Endodermal cell (in vitro differentiated cells): ENCODE data around the gene FANCL. TPM values are rescaled to one million over a fixed set of nuclear protein-coding genes. Genes with fewer than 3 reads are reported as not detected.
A peak's percentile ranks its signal among the peaks of the same experiment; 100 is the strongest.
"Not testable (repeated sequence)": the region's sequence is repeated elsewhere in the genome, so short reads cannot be mapped to it uniquely, and the experiment has no call there.

Experiments
- DNase-seq: peaks from one replicate; pipeline ENCODE4 v3.0.0-alpha.2; 2017
- H3K27ac ChIP-seq: 2 replicates; pipeline ENCODE4 v1.5.1; 2013; ENCODE audit warnings: mild to moderate bottlenecking, low read depth, low read length, moderate library complexity
- H3K27me3 ChIP-seq: 2 replicates; pipeline ENCODE4 v1.6.1; 2013; ENCODE audit warnings: mild to moderate bottlenecking, low read length, moderate library complexity; ENCODE audit not compliant: insufficient read depth, control insufficient read depth, poor library complexity, severe bottlenecking
- H3K36me3 ChIP-seq: 2 replicates; pipeline ENCODE4 v1.7.0; 2013; ENCODE audit warnings: mild to moderate bottlenecking, low read length, moderate library complexity; ENCODE audit not compliant: control insufficient read depth, insufficient read depth
- H3K4me1 ChIP-seq: one replicate; pipeline ENCODE4 v1.7.0; 2013; ENCODE audit warnings: low read length; ENCODE audit not compliant: control insufficient read depth, insufficient read depth
- H3K4me3 ChIP-seq: 2 replicates; pipeline ENCODE4 v1.5.1; 2013; ENCODE audit warnings: mild to moderate bottlenecking, low read length, moderate library complexity
- H3K9ac ChIP-seq: 2 replicates; pipeline ENCODE4 v1.6.1; 2013; ENCODE audit warnings: mild to moderate bottlenecking, low read length, moderate library complexity; ENCODE audit not compliant: poor library complexity, severe bottlenecking; ENCODE audit errors: extremely low read depth
- H3K9me3 ChIP-seq: 2 replicates; pipeline ENCODE4 v1.6.1; 2013; ENCODE audit warnings: mild to moderate bottlenecking, low read length, moderate library complexity; ENCODE audit not compliant: control insufficient read depth
- H3K27ac Mint-ChIP-seq: 2 replicates; pipeline ENCODE4 v1.8.0; 2020; ENCODE audit warnings: mixed read lengths
- H3K27me3 Mint-ChIP-seq: 2 replicates; pipeline ENCODE4 v1.8.0; 2021; ENCODE audit warnings: mild to moderate bottlenecking, mixed read lengths; ENCODE audit not compliant: insufficient read depth
- H3K36me3 Mint-ChIP-seq: 2 replicates; pipeline ENCODE4 v1.8.0; 2020; ENCODE audit warnings: low read depth, mixed read lengths
- H3K4me1 Mint-ChIP-seq: 2 replicates; pipeline ENCODE4 v1.8.0; 2020; ENCODE audit warnings: mixed read lengths
- H3K4me3 Mint-ChIP-seq: 2 replicates; pipeline ENCODE4 v1.8.0; 2020; ENCODE audit warnings: mild to moderate bottlenecking, moderate library complexity, mixed read lengths
- H3K9me3 Mint-ChIP-seq: 2 replicates; pipeline ENCODE4 v1.8.0; 2020; ENCODE audit warnings: mild to moderate bottlenecking, mixed read lengths
- WGBS, 2 experiments: methylation state at CpG; one replicate each; pipeline versions ENCODE4 v1.1.5 to v1.1.7; 2013; ENCODE audit warnings: missing lambda C conversion rate in 2 of 2, mixed read lengths in 1 of 2; ENCODE audit not compliant: insufficient coverage in 1 of 2, insufficient read length in 1 of 2; 5-methylcytosine and 5-hydroxymethylcytosine counted together
- long read RNA-seq, 4 experiments: library from polyadenylated mRNA in 2 of 4; library from RNA in 1 of 4; library from capped mRNA in 1 of 4; stranded (forward) in 3 of 4; unstranded in 1 of 4; transcript quantifications; one replicate each; pipeline ENCODE4 v2.0.0, GENCODE V29; 2020 to 2021; ENCODE audit warnings: inconsistent platforms in 1 of 4
- polyA plus RNA-seq, 2 experiments: library from polyadenylated mRNA; stranded (reverse); fragments of 50-300 nt; gene quantifications; one replicate each; pipeline ENCODE4 v1.2.3, GENCODE V29; 2013
- total RNA-seq, 2 donors: library from RNA; stranded (reverse); fragmentation: NEBNext Ultra II Directional in 1 of 2; extraction: Animal tissue kit (Norgen Biotek cat#: 25700) in 1 of 2; gene quantifications; 2 replicates in 1 of 2; 3 replicates in 1 of 2; pipeline ENCODE4 v1.2.1, GENCODE V29; 2021
- TF ChIP-seq, protein P1 (sequence below): fragments of 200-600 bp; sonication (generic); conservative IDR thresholded peaks from 2 replicates; pipeline ENCODE4 v1.5.0; 2021; ENCODE audit warnings: antibody characterized with exemption, mild to moderate bottlenecking

FANCL gene
- total RNA-seq = 10 to 100 TPM; 64.0 to 85.2 TPM
- polyA plus RNA-seq (2013, experiment 1 of 2) = 40.9 TPM
- polyA plus RNA-seq (2013, experiment 2 of 2) = 42.1 TPM
- long read RNA-seq, experiment 1, transcript FANCL-201 (14 exons, 1,683 nt) = major isoform, 11 of 29 reads
- long read RNA-seq, experiment 1, partial matches to known transcripts = 6 of 29 reads
- long read RNA-seq, experiment 1, other reads (novel, unspliced or antisense) = 7 of 29 reads
- long read RNA-seq, experiment 2, transcript FANCL-202 (14 exons, 1,698 nt) = minor isoform, 9 of 120 reads
- long read RNA-seq, experiment 2, transcript FANCL-201 (14 exons, 1,683 nt) = major isoform, 58 of 120 reads
- long read RNA-seq, experiment 2, partial matches to known transcripts = 6 of 120 reads
- long read RNA-seq, experiment 2, other reads (novel, unspliced or antisense) = 40 of 120 reads
- long read RNA-seq, experiment 3, transcript FANCL-201 (14 exons, 1,683 nt) = major isoform, 204 of 325 reads
- long read RNA-seq, experiment 3, transcript FANCL-202 (14 exons, 1,698 nt) = minor isoform, 41 of 325 reads
- long read RNA-seq, experiment 3, partial matches to known transcripts = 6 of 325 reads
- long read RNA-seq, experiment 3, other reads (novel, unspliced or antisense) = 70 of 325 reads
- long read RNA-seq, experiment 4, transcript FANCL-201 (14 exons, 1,683 nt) = major isoform, 126 of 208 reads
- long read RNA-seq, experiment 4, transcript FANCL-202 (14 exons, 1,698 nt) = minor isoform, 19 of 208 reads
- long read RNA-seq, experiment 4, partial matches to known transcripts = 30 of 208 reads
- long read RNA-seq, experiment 4, other reads (novel, unspliced or antisense) = 28 of 208 reads

DNA sequence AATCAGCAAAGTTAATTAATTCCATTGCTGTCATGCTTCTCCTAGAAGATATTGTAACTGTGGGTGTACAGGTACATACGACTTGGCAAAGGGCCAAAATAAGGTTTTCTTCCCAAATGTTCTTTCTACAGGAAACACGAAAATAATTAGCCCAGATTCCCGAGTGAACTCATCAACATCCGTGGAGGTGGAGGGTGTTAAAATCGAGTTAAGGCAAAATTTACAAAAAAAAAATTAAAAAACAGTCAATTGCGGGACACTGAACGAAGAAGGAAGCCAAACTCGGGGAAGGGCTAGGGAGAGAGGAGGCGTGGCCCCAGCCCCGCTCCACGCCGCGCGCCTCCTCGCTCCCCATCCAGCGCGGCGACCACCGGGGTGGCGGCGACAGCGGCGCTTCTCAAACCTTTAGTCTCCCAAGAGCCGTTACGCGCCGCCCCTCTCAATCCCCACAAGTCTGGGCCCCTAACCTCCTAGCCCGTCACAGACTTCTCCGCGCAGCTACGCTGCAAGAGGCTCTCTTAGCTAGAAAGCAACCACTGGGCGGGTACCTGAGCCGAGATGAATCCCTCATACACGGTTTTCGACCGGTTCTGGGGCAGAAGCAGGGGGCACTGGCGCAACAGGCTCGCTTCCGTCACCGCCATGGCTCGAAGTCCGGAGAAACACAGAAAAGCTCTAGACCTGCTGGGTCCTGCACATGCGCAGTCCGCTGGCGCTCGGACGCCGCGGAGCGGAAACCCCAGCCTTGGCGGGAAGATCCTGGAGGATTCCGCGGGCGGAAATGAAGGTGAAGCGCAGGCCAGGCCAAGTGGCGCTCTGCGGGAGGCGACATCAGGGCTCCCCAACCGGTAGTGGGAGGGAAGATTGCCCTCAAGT lies at the start of gene FANCL:
FANCL (minus strand) TSS at position 656 of the 876 bp plus-strand sequence; CDS start at position 644, 12 bp downstream.
- Histone ChIP-seq H3K4me3 (peak within 1 kb of the TSS; percentile 98), H3K9me3 (peaks cover 12% of the 10 kb centered on the region), H3K27me3 (no peaks in the 10 kb centered on the region), H3K4me1 (peaks cover 3% of the 10 kb centered on the region), H3K36me3 (no peaks in the 10 kb centered on the region), H3K27ac (peak within 1 kb of the TSS; percentile 90), H3K9ac (peak within 1 kb of the TSS; percentile 77)
- peaks cover 4% of the 10 kb centered on the region for H3K36me3 Mint-ChIP-seq
- peak; percentile 98 for DNase-seq
- H3K27me3 Mint-ChIP-seq = no peaks in the 10 kb centered on the region
- peak within 1 kb of the TSS; percentile 90 for H3K4me3 Mint-ChIP-seq
- H3K4me1 Mint-ChIP-seq = peaks cover 41% of the 10 kb centered on the region
- TF ChIP-seq, protein P1, sequence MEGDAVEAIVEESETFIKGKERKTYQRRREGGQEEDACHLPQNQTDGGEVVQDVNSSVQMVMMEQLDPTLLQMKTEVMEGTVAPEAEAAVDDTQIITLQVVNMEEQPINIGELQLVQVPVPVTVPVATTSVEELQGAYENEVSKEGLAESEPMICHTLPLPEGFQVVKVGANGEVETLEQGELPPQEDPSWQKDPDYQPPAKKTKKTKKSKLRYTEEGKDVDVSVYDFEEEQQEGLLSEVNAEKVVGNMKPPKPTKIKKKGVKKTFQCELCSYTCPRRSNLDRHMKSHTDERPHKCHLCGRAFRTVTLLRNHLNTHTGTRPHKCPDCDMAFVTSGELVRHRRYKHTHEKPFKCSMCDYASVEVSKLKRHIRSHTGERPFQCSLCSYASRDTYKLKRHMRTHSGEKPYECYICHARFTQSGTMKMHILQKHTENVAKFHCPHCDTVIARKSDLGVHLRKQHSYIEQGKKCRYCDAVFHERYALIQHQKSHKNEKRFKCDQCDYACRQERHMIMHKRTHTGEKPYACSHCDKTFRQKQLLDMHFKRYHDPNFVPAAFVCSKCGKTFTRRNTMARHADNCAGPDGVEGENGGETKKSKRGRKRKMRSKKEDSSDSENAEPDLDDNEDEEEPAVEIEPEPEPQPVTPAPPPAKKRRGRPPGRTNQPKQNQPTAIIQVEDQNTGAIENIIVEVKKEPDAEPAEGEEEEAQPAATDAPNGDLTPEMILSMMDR = peak; percentile 22
- WGBS, 2 experiments = 0% methylated on average over 15 to 59 of the region's 59 CpGs
- H3K9me3 Mint-ChIP-seq = peaks cover 6% of the 10 kb centered on the region
- H3K27ac Mint-ChIP-seq = peak within 1 kb of the TSS; percentile 99

DNA sequence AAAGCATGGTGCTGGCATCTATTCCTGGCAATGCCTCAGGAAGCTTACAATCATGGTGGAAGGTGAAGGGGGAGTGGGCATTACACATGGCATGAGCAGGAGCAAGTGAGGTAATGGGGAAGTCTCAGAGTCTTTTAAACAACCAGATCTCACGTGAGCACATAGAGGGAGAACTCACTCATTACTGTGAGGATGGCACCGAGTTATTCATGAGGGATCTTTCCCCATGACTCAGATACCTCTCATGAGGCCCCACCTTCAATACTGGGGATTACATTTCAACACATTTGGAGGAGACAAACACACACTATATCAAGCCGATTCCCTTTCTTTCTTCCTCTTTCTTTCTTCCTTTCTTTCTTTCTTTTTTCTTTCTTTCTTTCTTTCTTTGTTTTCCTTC lies 47.9 kb upstream of the FANCL start:
- Mint-ChIP-seq H3K4me3 (no peak overlapping the region), H3K27ac (no peak overlapping the region), H3K27me3 (no peaks in the 10 kb centered on the region), H3K9me3 (no peaks in the 10 kb centered on the region), H3K36me3 (no peaks in the 10 kb centered on the region), H3K4me1 (peaks cover 16% of the 10 kb centered on the region)
- Histone ChIP-seq H3K27me3 (no peaks in the 10 kb centered on the region), H3K4me1 (peaks cover 11% of the 10 kb centered on the region), H3K36me3 (no peaks in the 10 kb centered on the region), H3K27ac (no peak overlapping the region), H3K9ac (no peak overlapping the region), H3K4me3 (no peak overlapping the region), H3K9me3 (no peaks in the 10 kb centered on the region)
- TF ChIP-seq, protein P1 = no peak
- WGBS, 2 experiments = 82 to 88% methylated on average over 3 of the region's 3 CpGs
- no peak for DNase-seq

- Histone ChIP-seq H3K4me3 (no peak overlapping the region), H3K36me3 (no peaks in the 10 kb centered on the region), H3K9ac (no peak overlapping the region), H3K9me3 (no peaks in the 10 kb centered on the region), H3K4me1 (peaks cover 4% of the 10 kb centered on the region), H3K27ac (no peak overlapping the region), H3K27me3 (no peaks in the 10 kb centered on the region)
- H3K4me3 Mint-ChIP-seq = no peak overlapping the region
- no peak overlapping the region for H3K27ac Mint-ChIP-seq
- no peaks in the 10 kb centered on the region for H3K27me3 Mint-ChIP-seq
- TF ChIP-seq, protein P1 = no peak
- no peaks in the 10 kb centered on the region for H3K36me3 Mint-ChIP-seq
- DNase-seq = no peak
- H3K4me1 Mint-ChIP-seq = peaks cover 5% of the 10 kb centered on the region
- H3K9me3 Mint-ChIP-seq = no peaks in the 10 kb centered on the region
Observed at GRCh38 chr2:58283931-58284330, 42.8 kb upstream of the FANCL start.

GRCh38 chr2:58275144-58275543 lies 34.0 kb upstream of the FANCL start:
- H3K27me3 Mint-ChIP-seq, H3K9me3 Mint-ChIP-seq, H3K27me3 ChIP-seq: not testable (repeated sequence)

More at GRCh38 chr2:58275144-58275543, 34.0 kb upstream of the FANCL start:
- H3K4me3 Mint-ChIP-seq, H3K9ac ChIP-seq, DNase-seq, H3K36me3 Mint-ChIP-seq, H3K4me1 ChIP-seq, H3K27ac ChIP-seq, H3K4me3 ChIP-seq, H3K4me1 Mint-ChIP-seq, H3K9me3 ChIP-seq, H3K27ac Mint-ChIP-seq, H3K36me3 ChIP-seq: not testable (repeated sequence)
- 100% methylated on average over 2 of the region's 3 CpGs; no CpG with 5 or more reads in 1 of the 2 experiments for WGBS, 2 experiments
